Measurements from ENCODE around the gene MOCOS. TPM values are rescaled to one million over a fixed set of nuclear protein-coding genes. Genes with fewer than 3 reads are reported as not detected.

The MOCOS gene
- 1 to 10 TPM in 4 of 5 donors, under 1 TPM in 1; 0.45 to 4.1 (median 1.5) TPM for total RNA-seq
- polyA plus RNA-seq = 1 to 10 TPM; 2.5 to 4.6 (median 2.9) TPM
- long read RNA-seq, donor 1 = 0 reads
- long read RNA-seq, donor 2 = 0 reads
- long read RNA-seq, donor 3 = 0 reads
- long read RNA-seq, donor 4 = 0 reads
- long read RNA-seq, donor 5 = 0 reads
- long read RNA-seq, donor 6 = 0 reads
- long read RNA-seq, donor 7 = 0 reads
- long read RNA-seq, donor 8 = 0 reads
- long read RNA-seq, donor 9 = 0 reads
- long read RNA-seq, donor 10 = 0 reads

- H3K4me1 ChIP-seq = peaks cover 14 to 25% (median 22%) of the 10 kb centered on the region in 4 donors
- TF ChIP-seq, protein P1, sequence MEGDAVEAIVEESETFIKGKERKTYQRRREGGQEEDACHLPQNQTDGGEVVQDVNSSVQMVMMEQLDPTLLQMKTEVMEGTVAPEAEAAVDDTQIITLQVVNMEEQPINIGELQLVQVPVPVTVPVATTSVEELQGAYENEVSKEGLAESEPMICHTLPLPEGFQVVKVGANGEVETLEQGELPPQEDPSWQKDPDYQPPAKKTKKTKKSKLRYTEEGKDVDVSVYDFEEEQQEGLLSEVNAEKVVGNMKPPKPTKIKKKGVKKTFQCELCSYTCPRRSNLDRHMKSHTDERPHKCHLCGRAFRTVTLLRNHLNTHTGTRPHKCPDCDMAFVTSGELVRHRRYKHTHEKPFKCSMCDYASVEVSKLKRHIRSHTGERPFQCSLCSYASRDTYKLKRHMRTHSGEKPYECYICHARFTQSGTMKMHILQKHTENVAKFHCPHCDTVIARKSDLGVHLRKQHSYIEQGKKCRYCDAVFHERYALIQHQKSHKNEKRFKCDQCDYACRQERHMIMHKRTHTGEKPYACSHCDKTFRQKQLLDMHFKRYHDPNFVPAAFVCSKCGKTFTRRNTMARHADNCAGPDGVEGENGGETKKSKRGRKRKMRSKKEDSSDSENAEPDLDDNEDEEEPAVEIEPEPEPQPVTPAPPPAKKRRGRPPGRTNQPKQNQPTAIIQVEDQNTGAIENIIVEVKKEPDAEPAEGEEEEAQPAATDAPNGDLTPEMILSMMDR (IDR thresholded peaks at IDR 0.05) = no peak
- TF ChIP-seq POLR2AphosphoS5 (IDR thresholded peaks at IDR 0.05) = peak in 2 of 3 donors; percentile 44 to 52
- peak; percentile 89 to 92 for DNase-seq
- peak within 1 kb of the TSS; percentile 64 to 71 (median 67) for H3K4me3 ChIP-seq
- H3K36me3 ChIP-seq = no peaks in the 10 kb centered on the region
- intact Hi-C loops (cut with DNase I; ENCODE audit: low total_unique reads) = no loop called here
- peak within 1 kb of the TSS; percentile 40 to 79 (median 73) for H3K27ac ChIP-seq
- WGBS, 5 donors = 0 to 1% (median 1%) methylated on average over 31 to 66 of the region's 66 CpGs
- peaks cover 0 to 12% (median 0%) of the 10 kb centered on the region in 3 donors for H3K27me3 ChIP-seq
- H3K9me3 ChIP-seq = no peaks in the 10 kb centered on the region
Observed at GRCh38 chr18:36187193-36187825, at the start of gene MOCOS. MOCOS (plus strand) TSS chr18:36187497; CDS start chr18:36187540, 43 bp downstream.

GRCh38 chr18:36139245-36139644 lies 48.1 kb upstream of the MOCOS start:
- H3K36me3 ChIP-seq = peaks cover 26 to 93% (median 83%) of the 10 kb centered on the region in 4 donors
- no peaks in the 10 kb centered on the region for H3K9me3 ChIP-seq
- peaks cover 0 to 3% (median 0%) of the 10 kb centered on the region in 4 donors for H3K4me1 ChIP-seq
- H3K4me3 ChIP-seq = no peak overlapping the region
- no peak overlapping the region for H3K27ac ChIP-seq
- TF ChIP-seq POLR2A (IDR thresholded peaks at IDR 0.05) (no peak), EP300 (IDR thresholded peaks at IDR 0.05) (no peak), POLR2AphosphoS5 (IDR thresholded peaks at IDR 0.05) (no peak)
- TF ChIP-seq, protein P1 (IDR thresholded peaks at IDR 0.05) = no peak
- no peak for DNase-seq
- H3K27me3 ChIP-seq = no peaks in the 10 kb centered on the region
- intact Hi-C loops (cut with DNase I; ENCODE audit: low total_unique reads) = no loop called here
- 78 to 95% (median 84%) methylated on average over 5 of the region's 5 CpGs for WGBS, 5 donors

- Histone ChIP-seq H3K4me3 (no peak overlapping the region), H3K36me3 (peaks cover 38 to 100% (median 99%) of the 10 kb centered on the region in 4 donors), H3K27me3 (no peaks in the 10 kb centered on the region), H3K4me1 (no peaks in the 10 kb centered on the region), H3K27ac (no peak overlapping the region), H3K9me3 (no peaks in the 10 kb centered on the region)
- 93 to 98% (median 95%) methylated on average over 4 of the region's 4 CpGs for WGBS, 5 donors
- TF ChIP-seq POLR2AphosphoS5 (IDR thresholded peaks at IDR 0.05) (no peak), EP300 (IDR thresholded peaks at IDR 0.05) (no peak), POLR2A (IDR thresholded peaks at IDR 0.05) (no peak)
- TF ChIP-seq, protein P1 (IDR thresholded peaks at IDR 0.05) = no peak
- no peak for DNase-seq
- intact Hi-C loops (cut with DNase I; ENCODE audit: low total_unique reads) = no loop called here
Observed at GRCh38 chr18:36141576-36141975, 45.7 kb upstream of the MOCOS start.

DNA sequence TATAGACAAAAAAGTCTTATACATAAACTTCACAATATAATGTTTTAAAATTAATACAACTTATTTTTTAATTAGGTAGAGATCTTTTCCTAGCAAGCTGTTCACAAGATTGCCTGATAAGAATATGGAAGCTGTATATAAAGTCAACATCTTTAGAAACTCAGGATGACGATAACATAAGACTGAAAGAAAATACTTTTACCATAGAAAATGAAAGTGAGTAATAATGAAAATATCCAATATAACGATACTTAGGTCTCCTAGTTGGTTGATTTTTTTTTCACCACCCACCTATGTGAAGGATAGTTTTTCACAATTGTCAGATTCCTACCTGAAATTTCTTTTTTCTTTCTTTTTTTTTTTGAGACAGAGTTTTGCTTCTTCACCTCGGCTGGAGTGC lies 44.5 kb upstream of the MOCOS start:
- intact Hi-C loops (cut with DNase I; ENCODE audit: low total_unique reads) = no loop called here
- Histone ChIP-seq H3K4me3 (no peak overlapping the region), H3K27me3 (no peaks in the 10 kb centered on the region), H3K4me1 (no peaks in the 10 kb centered on the region), H3K36me3 (peaks cover 40 to 100% (median 100%) of the 10 kb centered on the region in 4 donors), H3K27ac (no peak overlapping the region), H3K9me3 (no peaks in the 10 kb centered on the region)
- WGBS, 5 donors = 84 to 90% (median 89%) methylated on average over 3 of the region's 3 CpGs
- DNase-seq = no peak
- TF ChIP-seq EP300 (IDR thresholded peaks at IDR 0.05) = no peak
- no peak for TF ChIP-seq POLR2AphosphoS5 (IDR thresholded peaks at IDR 0.05)
- TF ChIP-seq, protein P1 (IDR thresholded peaks at IDR 0.05) = no peak
- no peak for TF ChIP-seq POLR2A (IDR thresholded peaks at IDR 0.05)
